ENCODE results near the gene NPTX1.
A peak's percentile ranks its signal among the peaks of the same experiment; 100 is the strongest.

NPTX1 gene

DNA sequence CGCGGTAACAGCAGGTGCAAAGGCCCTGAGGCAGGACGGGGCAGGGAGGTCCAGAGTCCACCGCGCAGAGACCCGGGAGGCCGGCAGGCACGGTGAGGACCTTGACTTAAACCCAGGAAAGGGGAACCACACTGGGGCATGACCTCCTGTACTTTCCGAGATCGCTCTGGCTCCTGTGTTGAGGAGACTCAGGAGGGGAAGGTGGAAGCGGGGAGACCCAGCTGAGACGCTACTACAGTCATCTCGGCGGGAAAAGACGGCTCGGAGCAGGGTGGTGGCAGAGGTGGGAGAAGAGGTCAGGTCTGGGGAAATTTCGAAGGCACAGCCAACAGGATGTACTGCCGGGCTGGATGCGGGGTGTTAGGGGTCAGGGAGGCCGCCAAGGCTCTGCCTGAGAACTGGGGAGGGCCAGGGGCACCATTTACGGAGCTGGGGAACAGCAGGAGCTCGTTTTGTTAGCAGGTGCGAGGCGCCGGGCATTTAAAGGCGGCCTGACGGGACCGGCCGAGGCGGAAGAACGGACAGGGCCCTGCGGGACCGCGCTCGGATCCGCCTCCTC is 22.3 kb downstream of the NPTX1 start:
- DNase-seq (ENCODE audit: low spot score) (no peak), ATAC-seq (ENCODE audit: low read depth) (no peak; the same call in 2 of the 3 replicates)
- TF ChIP-seq, protein P1, sequence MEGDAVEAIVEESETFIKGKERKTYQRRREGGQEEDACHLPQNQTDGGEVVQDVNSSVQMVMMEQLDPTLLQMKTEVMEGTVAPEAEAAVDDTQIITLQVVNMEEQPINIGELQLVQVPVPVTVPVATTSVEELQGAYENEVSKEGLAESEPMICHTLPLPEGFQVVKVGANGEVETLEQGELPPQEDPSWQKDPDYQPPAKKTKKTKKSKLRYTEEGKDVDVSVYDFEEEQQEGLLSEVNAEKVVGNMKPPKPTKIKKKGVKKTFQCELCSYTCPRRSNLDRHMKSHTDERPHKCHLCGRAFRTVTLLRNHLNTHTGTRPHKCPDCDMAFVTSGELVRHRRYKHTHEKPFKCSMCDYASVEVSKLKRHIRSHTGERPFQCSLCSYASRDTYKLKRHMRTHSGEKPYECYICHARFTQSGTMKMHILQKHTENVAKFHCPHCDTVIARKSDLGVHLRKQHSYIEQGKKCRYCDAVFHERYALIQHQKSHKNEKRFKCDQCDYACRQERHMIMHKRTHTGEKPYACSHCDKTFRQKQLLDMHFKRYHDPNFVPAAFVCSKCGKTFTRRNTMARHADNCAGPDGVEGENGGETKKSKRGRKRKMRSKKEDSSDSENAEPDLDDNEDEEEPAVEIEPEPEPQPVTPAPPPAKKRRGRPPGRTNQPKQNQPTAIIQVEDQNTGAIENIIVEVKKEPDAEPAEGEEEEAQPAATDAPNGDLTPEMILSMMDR (IDR thresholded peaks at IDR 0.05; ENCODE audit: poor library complexity, severe bottlenecking): no peak
- no peaks in the 10 kb centered on the region for H3K36me3 ChIP-seq (ENCODE audit: low read depth)
- peaks cover 8% of the 10 kb centered on the region for H3K4me1 ChIP-seq (ENCODE audit: insufficient read depth, poor library complexity, severe bottlenecking)
- H3K4me3 ChIP-seq (ENCODE audit: severe bottlenecking): peak overlapping the region; percentile 70
- no peaks in the 10 kb centered on the region for H3K9me3 ChIP-seq (ENCODE audit: severe bottlenecking)
- H3K27ac ChIP-seq (ENCODE audit: poor library complexity, severe bottlenecking): peak overlapping the region; percentile 60
- no peaks in the 10 kb centered on the region for H3K27me3 ChIP-seq (ENCODE audit: insufficient read depth, poor library complexity, severe bottlenecking)

- TF ChIP-seq, protein P1 (IDR thresholded peaks at IDR 0.05; ENCODE audit: poor library complexity, severe bottlenecking): no peak
- peak overlapping the region; percentile 60 for H3K27ac ChIP-seq (ENCODE audit: poor library complexity, severe bottlenecking)
- H3K4me3 ChIP-seq (ENCODE audit: severe bottlenecking): peak overlapping the region; percentile 70
- no peaks in the 10 kb centered on the region for H3K9me3 ChIP-seq (ENCODE audit: severe bottlenecking)
- H3K36me3 ChIP-seq (ENCODE audit: low read depth): no peaks in the 10 kb centered on the region
- no peak for DNase-seq (ENCODE audit: low spot score)
- no peaks in the 10 kb centered on the region for H3K27me3 ChIP-seq (ENCODE audit: insufficient read depth, poor library complexity, severe bottlenecking)
- H3K4me1 ChIP-seq (ENCODE audit: insufficient read depth, poor library complexity, severe bottlenecking): peaks cover 8% of the 10 kb centered on the region
- ATAC-seq (ENCODE audit: low read depth): no peak
Observed at GRCh38 chr17:80453126-80453997, 23.0 kb downstream of the NPTX1 start.

DNA sequence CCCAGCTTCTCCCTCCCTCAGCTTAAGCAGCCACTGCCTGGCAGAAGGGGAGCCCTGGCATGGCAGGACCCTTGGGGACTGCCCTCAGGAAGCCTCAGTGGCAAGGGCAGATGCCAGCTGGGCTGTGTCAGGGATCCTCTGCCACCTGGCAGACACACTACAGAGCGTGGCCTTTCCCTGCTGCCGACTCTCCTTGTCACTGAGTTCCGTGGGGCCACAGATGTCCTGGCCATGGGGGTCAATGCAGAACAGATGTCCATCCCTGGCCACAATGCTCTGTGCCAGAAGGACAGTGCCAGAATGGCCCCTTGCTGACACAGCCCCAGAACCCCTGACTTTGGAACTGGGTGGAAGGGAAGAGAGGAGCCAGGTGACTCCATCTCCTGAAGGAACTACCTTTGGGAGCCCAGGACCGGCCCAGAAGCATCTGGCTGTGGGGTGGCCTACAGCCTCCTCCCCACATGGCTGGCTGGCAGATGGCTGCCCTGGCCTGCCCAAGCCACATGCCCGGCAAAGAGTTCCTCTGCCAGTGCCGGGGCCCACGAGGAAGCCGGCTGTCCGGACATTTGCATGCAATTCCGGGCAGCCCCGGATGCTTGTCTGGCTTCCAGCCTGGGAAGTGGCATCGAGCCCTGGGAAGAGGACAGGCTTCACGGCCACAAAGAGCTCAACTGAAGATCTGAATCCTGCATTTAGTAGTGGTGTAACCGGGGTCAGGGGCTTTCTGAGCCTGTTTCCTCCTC is 24.1 kb downstream of the NPTX1 start:
- no peak for ATAC-seq (ENCODE audit: low read depth)
- Histone ChIP-seq H3K27ac (ENCODE audit: poor library complexity, severe bottlenecking) (no peak overlapping the region), H3K36me3 (ENCODE audit: low read depth) (no peaks in the 10 kb centered on the region), H3K9me3 (ENCODE audit: severe bottlenecking) (no peaks in the 10 kb centered on the region), H3K4me3 (ENCODE audit: severe bottlenecking) (no peak overlapping the region), H3K4me1 (ENCODE audit: insufficient read depth, poor library complexity, severe bottlenecking) (peaks cover 8% of the 10 kb centered on the region), H3K27me3 (ENCODE audit: insufficient read depth, poor library complexity, severe bottlenecking) (no peaks in the 10 kb centered on the region)
- no peak for DNase-seq (ENCODE audit: low spot score)
- TF ChIP-seq, protein P1 (IDR thresholded peaks at IDR 0.05; ENCODE audit: poor library complexity, severe bottlenecking): no peak

GRCh38 chr17:80451104-80451775 is 25.2 kb downstream of the NPTX1 start:
- H3K4me1 ChIP-seq (ENCODE audit: insufficient read depth, poor library complexity, severe bottlenecking): peaks cover 8% of the 10 kb centered on the region
- H3K4me3 ChIP-seq (ENCODE audit: severe bottlenecking): no peak overlapping the region
- TF ChIP-seq, protein P1 (IDR thresholded peaks at IDR 0.05; ENCODE audit: poor library complexity, severe bottlenecking): no peak
- no peaks in the 10 kb centered on the region for H3K36me3 ChIP-seq (ENCODE audit: low read depth)
- no peaks in the 10 kb centered on the region for H3K9me3 ChIP-seq (ENCODE audit: severe bottlenecking)
- ATAC-seq (ENCODE audit: low read depth) (no peak), DNase-seq (ENCODE audit: low spot score) (no peak)
- no peak overlapping the region for H3K27ac ChIP-seq (ENCODE audit: poor library complexity, severe bottlenecking)
- H3K27me3 ChIP-seq (ENCODE audit: insufficient read depth, poor library complexity, severe bottlenecking): no peaks in the 10 kb centered on the region

Measured in RWPE2 (cell line).